ENCODE results near the gene TMEM81. TPM values are rescaled to one million over a fixed set of nuclear protein-coding genes. Genes with fewer than 3 reads are reported as not detected.

TMEM81 gene
- total and polyA plus RNA-seq, 2 of the 8 experiments (the other 6 are each of a cell fraction or from before 2014, with no cell fraction given), result 2.1 to 5.9 TPM

- CTCF ChIA-PET (ENCODE audit: partially characterized antibody), result interaction anchor here (0.6 to 38.9 kb wide), 4 partner anchors 9 to 198 kb away, joined by 3 to 1336 read pairs (median 39); partner anchors contain the start of gene CNTN2
- Histone ChIP-seq H3K4me2 (ENCODE audit: insufficient read depth in 1 of 2, low read depth in 2 of 2, low read length in 2 of 2) (no peak overlapping the region), H3K18ac (ENCODE audit: extremely low read depth, low read length) (no peak overlapping the region)
Measured at GRCh38 chr1:205057808-205058575, 26.3 kb downstream of the TMEM81 start.

More at GRCh38 chr1:205057808-205058575, 26.3 kb downstream of the TMEM81 start:
- no peaks in the 10 kb centered on the region for H3K23me2 ChIP-seq (ENCODE audit: low read depth, low read length)
- H3K14ac ChIP-seq (ENCODE audit: insufficient read length), result no peak overlapping the region
- no peak overlapping the region for H3K23ac ChIP-seq (ENCODE audit: insufficient read length)
- no peak overlapping the region for H2BK20ac ChIP-seq (ENCODE audit: low read length)
- no peak overlapping the region for H2BK120ac ChIP-seq (replicated peaks; ENCODE audit: low read depth, low read length)
- 95% methylated on average over 13 of the region's 19 CpGs; no CpG with 5 or more reads in 1 of the 2 experiments for WGBS, 2 experiments (ENCODE audit: extremely low coverage in 1 of 2, insufficient coverage in 1 of 2, insufficient read length in 1 of 2, insufficient replicate concordance in 2 of 2, low coverage in 1 of 2, low lambda C conversion rate in 2 of 2, missing lambda C conversion rate in 1 of 2)
- no peaks in the 10 kb centered on the region for H3K79me2 ChIP-seq (ENCODE audit: control insufficient read depth in 1 of 2, insufficient read depth in 2 of 2, low read length in 2 of 2)
- no peak overlapping the region for H2AK5ac ChIP-seq (ENCODE audit: low read depth, low read length)
- no peak overlapping the region for H3K56ac ChIP-seq (replicated peaks; ENCODE audit: insufficient read length, low read depth, low read length)
- H3K27me3 ChIP-seq (replicated peaks in 1 of 4; ENCODE audit: control insufficient read depth in 3 of 4, extremely low read depth in 1 of 4, insufficient read depth in 3 of 4, low read length in 3 of 4), result no peaks in the 10 kb centered on the region
- no peak overlapping the region for H2BK12ac ChIP-seq (ENCODE audit: low read depth, low read length)
- no peak overlapping the region for H4K5ac ChIP-seq (ENCODE audit: insufficient read length, low read depth, low read length)
- H4K8ac ChIP-seq (ENCODE audit: extremely low read depth, insufficient read depth, low read length), result no peak overlapping the region
- H3K4me1 ChIP-seq (replicated peaks in 1 of 4; ENCODE audit: control insufficient read depth in 3 of 4, insufficient read depth in 4 of 4, low read length in 3 of 4), result peaks cover 0 to 4% (median 2%) of the 10 kb centered on the region in 4 experiments; a peak in 4 of 7 replicates
- no peak overlapping the region for H4K91ac ChIP-seq (replicated peaks; ENCODE audit: insufficient read length, low read length)
- FAIRE-seq (no peak), DNase-seq (ENCODE audit: low read depth in 1 of 2, low spot score in 2 of 2) (no peak)
- no peak overlapping the region for H3K27ac ChIP-seq (ENCODE audit: low read depth, low read length)
- no peak overlapping the region for H3K4ac ChIP-seq (replicated peaks; ENCODE audit: insufficient read length, low read depth, low read length)
- no peak overlapping the region for H2BK5ac ChIP-seq (ENCODE audit: low read depth, low read length)
- H2BK15ac ChIP-seq (ENCODE audit: low read length), result no peak overlapping the region
- TF ChIP-seq CEBPB (IDR thresholded peaks at IDR 0.05; ENCODE audit: low read depth, low read length) (no peak), SAP30 (IDR thresholded peaks at IDR 0.05; ENCODE audit: insufficient read depth, insufficient replicate concordance, low read length) (no peak), ASH2L (IDR thresholded peaks at IDR 0.05; ENCODE audit: low read length) (no peak), BACH1 (IDR thresholded peaks at IDR 0.05; ENCODE audit: low read length) (no peak), SUZ12 (IDR thresholded peaks at IDR 0.05; ENCODE audit: low read length) (no peak), SP2 (IDR thresholded peaks at IDR 0.05; ENCODE audit: low read length) (no peak), RAD21 (IDR thresholded peaks at IDR 0.05 in 1 of 2, conservative IDR thresholded peaks at IDR 0.05 in 1 of 2; ENCODE audit: low read depth in 2 of 2, low read length in 2 of 2) (no peak), JUND (IDR thresholded peaks at IDR 0.05; ENCODE audit: low read length) (no peak), CREB1 (IDR thresholded peaks at IDR 0.05) (no peak)
- no peaks in the 10 kb centered on the region for H4K20me1 ChIP-seq (replicated peaks in 1 of 2; ENCODE audit: control insufficient read depth in 1 of 2, insufficient read depth in 2 of 2, low read length in 2 of 2)
- no peaks in the 10 kb centered on the region for H3K79me1 ChIP-seq (ENCODE audit: low read depth, low read length)
- H3K9me3 ChIP-seq (ENCODE audit: insufficient read depth in 2 of 2, low read depth in 1 of 2, low read length in 1 of 2), result no peaks in the 10 kb centered on the region
- H3K4me3 ChIP-seq (ENCODE audit: extremely low read depth in 1 of 4, insufficient read depth in 2 of 4, low read depth in 3 of 4, low read length in 4 of 4), result no peak overlapping the region
- no peaks in the 10 kb centered on the region for H3K36me3 ChIP-seq (ENCODE audit: control insufficient read depth in 2 of 4, insufficient read depth in 4 of 4, low read length in 3 of 4)
- POLR2A ChIA-PET (ENCODE audit: partially characterized antibody), result no interaction called here
- H2AFZ ChIP-seq (ENCODE audit: low read length), result no peak overlapping the region
- no peak overlapping the region for H3K9ac ChIP-seq (replicated peaks in 1 of 4; ENCODE audit: extremely low read depth in 1 of 4, low read depth in 3 of 4, low read length in 3 of 4)
